ENCODE data around the gene TMEM140.
"Not testable (repeated sequence)": the region's sequence is repeated elsewhere in the genome, so short reads cannot be mapped to it uniquely, and the experiment has no call there.

Gene TMEM140

GRCh38 chr7:135147899-135148721 is at the start of gene TMEM140:
Gene TMEM140 (plus strand): TSS chr7:135148072. CDS start chr7:135164442, 16,370 bp downstream.
- no peak for DNase-seq (ENCODE audit: low read depth)

- DNase-seq (ENCODE audit: low read depth), result no peak
Observed at GRCh38 chr7:135098391-135098790, 49.5 kb upstream of the TMEM140 start.

GRCh38 chr7:135100856-135101255 is 47.0 kb upstream of the TMEM140 start:
- no peak for DNase-seq (ENCODE audit: low read depth)

GRCh38 chr7:135102372-135102771 is 45.5 kb upstream of the TMEM140 start:
- no peak for DNase-seq (ENCODE audit: low read depth)

DNA sequence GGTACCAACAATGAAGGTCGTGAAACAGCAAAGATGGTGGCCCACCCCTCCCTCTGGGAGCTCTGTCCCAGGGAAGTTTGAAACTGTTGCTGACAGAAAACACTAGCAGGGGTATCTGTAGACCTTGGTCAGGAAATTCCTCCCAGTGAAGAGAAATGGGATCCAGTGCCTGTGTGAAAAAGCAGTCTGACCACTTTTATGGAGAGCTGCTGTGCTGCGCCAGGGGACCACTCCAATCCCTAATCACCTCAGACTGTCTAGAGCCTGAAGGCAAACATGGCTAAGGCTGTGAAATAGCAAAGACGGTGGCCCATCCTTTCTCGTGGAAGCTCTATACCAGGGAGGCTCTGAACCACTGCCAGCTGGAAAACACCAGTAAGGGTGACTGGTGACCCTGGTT is 38.3 kb upstream of the TMEM140 start:
- no peak for DNase-seq (ENCODE audit: low read depth)

DNA sequence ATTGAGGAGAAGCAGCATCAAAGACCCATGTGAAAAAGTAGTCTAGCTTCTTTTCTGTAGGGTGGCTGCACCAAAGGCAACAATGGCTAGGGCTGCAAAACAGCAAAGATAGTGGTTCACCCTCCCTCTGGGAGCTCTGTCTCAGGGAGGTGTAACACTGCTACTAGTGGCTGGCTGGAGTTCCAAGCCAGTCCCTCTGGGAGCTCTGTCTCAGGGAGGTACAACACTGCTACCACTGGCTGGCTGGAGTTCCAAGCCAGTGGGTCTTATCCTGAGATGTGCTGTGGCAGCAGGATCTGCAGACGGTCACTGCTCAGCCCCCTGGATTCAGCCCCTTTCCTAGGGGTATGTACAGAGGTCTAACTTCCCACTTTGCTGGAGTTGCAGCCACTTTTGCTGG is 37.9 kb upstream of the TMEM140 start:
- no peak for DNase-seq (ENCODE audit: low read depth)

GRCh38 chr7:135111379-135111778 is 36.5 kb upstream of the TMEM140 start:
- DNase-seq (ENCODE audit: low read depth), result no peak

- no peak for DNase-seq (ENCODE audit: low read depth)
Observed at GRCh38 chr7:135114622-135115021, 33.2 kb upstream of the TMEM140 start.

GRCh38 chr7:135117096-135117495 is 30.8 kb upstream of the TMEM140 start:
- DNase-seq (ENCODE audit: low read depth), result no peak

DNA sequence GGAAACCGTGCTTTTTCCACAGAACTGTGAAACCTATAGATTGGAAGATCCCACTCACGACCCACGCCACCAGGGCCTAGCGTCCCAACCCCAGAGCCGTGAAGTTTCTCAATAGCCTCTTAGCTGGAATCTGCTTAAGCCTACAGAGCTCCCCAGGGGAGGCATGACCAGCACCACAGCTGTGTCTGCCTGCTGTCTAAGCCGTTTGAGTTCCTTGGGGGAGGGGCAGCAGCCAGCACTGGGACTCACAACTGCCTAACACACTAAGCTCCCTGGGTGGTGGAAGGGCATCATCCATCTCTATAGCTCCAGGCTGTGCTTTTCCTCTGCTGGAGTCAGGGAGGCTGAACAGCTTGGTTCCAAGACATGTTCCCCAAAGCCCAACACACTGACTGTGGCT is 26.0 kb upstream of the TMEM140 start:
- no peak for DNase-seq (ENCODE audit: low read depth)

- DNase-seq (ENCODE audit: low read depth), result not testable (repeated sequence)
Observed at GRCh38 chr7:135124631-135125030, 23.2 kb upstream of the TMEM140 start.

GRCh38 chr7:135128931-135129330 is 18.9 kb upstream of the TMEM140 start:
- DNase-seq (ENCODE audit: low read depth), result no peak

DNA sequence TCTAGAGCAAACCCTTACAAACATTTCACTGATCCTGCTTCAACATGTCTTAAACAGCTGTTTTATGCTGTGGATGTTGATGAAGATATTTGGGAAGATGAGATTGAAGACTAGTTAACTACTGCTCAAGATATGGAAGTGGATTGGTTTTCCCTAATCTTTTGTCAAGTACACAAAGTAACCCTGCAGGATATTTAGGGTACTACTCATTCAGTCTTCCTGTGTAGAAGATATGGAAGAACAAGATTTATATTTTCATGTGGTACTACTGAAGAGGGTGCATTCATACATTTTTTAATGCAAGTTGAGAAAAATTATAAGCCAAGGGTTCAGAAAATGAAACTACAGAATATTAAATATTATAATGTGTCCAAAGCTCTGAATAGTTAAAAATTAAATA is 18.3 kb upstream of the TMEM140 start:
- DNase-seq (ENCODE audit: low read depth), result no peak

DNA sequence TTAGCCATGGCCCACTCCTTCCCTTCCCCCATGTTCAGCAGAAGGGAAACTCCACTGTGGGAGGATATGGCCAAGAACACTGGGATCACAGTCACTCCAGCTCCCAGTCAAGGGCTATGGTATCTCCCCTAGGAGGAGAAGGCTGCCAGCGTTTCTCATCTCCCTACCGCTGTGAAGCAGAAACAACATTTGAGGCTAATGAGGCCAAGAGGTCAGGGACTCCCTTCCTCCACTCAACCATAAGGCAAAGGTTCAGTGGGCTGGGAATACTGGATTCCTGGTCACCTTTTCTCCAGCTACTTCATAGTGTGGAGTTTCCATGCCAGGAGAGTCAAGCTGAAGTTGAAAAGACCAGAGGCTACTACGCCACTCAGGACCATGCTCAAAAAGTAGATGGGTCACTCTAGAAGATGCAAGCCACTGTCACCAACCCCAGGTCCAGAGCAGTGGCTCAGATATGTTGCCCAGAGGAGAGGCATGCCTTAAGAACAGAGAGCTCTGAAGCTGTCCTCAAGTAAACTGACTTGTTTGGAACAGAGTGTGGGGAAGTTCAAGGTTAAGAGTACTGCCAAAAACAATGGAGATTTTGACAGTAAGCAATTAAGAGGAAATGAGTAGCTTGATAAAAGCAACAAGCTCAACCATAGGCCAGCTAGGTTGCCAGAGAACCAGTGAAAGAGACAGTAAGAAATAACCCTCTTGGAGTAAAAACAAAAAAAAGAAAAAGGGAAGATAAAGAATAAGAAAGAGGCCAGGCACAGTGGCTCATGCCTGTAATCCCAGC is 3.8 kb upstream of the TMEM140 start:
- DNase-seq (ENCODE audit: low read depth), result no peak

DNA sequence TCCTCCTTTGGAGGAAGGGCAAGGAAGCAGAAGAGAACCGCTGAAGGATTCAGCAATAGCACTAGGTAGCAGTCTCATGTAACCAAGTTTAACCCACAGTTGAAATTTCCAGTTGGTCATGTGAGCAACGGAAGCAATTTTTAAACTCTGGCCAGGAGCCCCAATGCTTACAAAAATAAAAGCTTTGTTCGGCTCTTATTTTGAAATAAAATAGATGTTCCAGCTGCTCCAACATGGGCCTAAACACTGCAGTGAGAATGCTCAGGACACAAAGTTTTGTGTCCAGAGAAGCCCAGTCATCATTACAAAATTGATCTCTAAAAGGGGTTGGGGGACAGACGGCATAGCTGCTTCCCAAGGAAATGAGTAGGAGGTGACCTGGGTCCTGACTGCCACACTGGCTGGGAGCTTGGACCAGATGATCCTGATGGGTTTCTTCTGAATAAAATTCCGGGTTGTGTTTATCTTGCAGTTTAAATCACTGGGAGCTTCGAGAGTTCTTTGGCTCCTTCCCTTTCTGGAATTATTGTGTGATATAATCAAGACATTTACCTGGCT is 452 bp upstream of the TMEM140 start:
- no peak for DNase-seq (ENCODE audit: low read depth)

- DNase-seq (ENCODE audit: low read depth), result no peak
Observed at GRCh38 chr7:135150072-135150782, 2.4 kb downstream of the TMEM140 start.

DNA sequence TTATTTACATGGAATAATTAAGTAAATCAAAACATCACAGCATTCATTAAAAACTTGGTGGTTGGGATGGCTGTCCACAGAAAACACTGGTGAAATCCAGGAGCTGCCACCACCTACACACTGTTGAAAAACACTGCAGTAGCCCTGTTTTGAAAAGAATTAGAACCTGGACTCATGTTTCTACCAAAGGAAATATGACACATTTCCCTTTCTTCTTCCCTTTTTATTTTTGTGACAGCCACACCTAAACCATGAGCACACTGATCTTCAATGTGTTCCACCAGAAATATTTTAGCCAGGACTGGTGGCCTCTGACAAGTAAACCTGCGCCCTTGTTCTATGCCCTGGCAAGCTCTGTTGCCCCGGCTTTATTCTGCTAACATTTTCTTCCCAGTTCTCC is 3.3 kb downstream of the TMEM140 start:
- DNase-seq (ENCODE audit: low read depth), result no peak

DNA sequence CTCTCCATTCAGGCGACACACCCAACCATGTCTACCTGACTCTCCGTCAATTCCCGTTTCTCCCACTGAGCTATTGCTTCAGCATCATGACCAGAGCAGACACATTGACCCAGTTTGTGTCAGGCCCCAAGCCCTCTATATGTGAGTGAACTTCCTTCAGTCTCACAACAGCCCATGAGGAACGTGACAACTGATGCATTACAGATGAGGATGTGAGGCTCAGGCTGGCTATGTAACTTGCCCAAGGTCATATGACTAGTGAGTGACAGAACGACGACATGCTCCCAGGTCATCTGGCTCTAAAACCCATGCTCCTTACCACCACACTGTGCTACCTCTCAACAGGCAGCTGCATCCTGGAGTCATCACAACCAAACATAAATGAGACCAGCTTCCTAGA is 3.7 kb downstream of the TMEM140 start:
- DNase-seq (ENCODE audit: low read depth), result no peak

DNA sequence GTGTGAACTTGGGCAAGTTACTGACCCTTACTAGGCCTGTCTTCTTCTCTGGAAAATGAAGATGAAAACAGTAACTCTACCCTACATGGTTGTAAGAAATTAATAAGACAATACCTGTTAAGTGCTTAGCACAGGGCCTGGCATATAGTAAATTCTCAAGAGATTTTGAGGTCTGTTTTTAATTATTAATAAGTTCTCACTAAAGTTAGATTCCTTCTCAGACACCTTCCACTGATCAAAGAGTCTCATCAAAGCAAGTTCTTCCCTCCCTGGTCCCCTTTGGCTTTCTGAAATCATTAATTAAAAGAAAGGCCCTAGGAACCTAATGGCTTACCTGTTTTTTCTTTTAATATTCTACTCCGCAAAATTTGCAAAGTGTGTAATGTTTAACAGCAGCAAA is 4.6 kb downstream of the TMEM140 start:
- no peak for DNase-seq (ENCODE audit: low read depth)

GRCh38 chr7:135154734-135155133 is 6.9 kb downstream of the TMEM140 start:
- DNase-seq (ENCODE audit: low read depth), result no peak

DNA sequence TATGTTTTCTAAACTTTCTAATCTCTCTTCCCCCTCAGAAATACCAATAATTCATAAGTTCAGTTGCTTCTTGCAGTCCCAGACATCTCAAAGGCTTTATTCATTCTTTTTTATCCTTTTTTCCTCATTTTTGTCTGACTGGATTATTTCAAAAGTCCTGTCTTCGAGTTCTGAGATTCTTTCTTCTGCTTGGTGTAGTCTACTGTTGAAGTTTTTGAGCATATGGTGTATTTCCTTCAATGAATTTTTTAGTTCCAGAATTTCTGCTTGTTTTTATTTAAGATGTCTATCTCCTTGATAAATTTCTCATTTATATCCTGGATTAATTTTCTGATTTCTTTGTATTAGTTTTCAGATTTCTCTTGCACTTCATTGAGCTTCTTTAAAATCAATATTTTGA is 8.4 kb downstream of the TMEM140 start:
- DNase-seq (ENCODE audit: low read depth), result no peak

- DNase-seq (ENCODE audit: low read depth), result no peak
Observed at GRCh38 chr7:135158141-135158655, 10.3 kb downstream of the TMEM140 start.

Measured in CMK (cell line).